ENCODE measurements around the gene PPP2R2B.

Gene PPP2R2B

DNA sequence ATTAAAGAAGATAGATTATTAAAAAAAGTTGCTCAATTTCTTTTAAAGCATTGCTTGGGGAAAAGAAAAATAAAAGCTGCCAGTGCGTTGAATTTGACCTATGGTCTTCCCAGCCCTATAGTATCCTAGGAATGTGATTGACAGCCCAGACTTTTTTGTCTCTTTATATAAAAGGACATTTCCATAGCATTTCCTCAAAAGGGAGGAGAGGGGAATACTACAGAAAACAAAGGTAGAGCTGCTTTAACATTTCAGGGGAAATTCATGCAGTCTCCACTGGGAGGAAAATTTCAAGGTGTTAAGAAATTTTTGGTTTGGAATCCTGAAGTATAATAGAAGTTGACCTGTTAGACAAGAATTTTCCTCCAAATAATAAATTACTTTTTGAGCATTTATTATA is 344.7 kb downstream of the PPP2R2B start:
- DNase-seq = no peak

DNA sequence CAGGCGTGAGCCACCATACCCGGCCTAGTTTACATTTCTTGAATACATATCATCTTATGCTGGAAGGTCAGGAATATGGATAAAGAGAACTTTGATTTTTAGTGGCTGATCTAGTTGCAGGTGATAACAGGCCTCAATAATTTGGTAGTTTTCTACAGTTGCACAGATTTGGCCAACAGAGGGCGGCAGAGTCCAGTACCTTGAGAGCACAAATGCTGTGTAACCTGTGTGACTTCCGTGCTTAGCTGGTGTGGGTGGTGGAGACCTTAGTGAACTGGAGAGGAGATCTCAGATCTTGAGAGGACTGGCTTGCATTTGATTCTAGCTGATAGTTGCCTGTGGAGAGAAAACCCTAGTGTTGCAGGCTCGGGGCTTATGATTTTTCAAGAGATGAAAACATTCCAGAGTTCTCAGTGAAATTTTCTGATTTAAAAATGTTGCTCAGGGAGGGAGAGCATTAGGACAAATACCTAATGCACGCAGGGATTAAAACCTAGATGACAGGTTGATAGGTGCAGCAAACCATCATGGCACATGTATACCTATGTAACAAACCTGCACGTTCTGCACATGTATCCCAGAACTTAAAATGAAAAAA is 345.2 kb downstream of the PPP2R2B start:
- peak; percentile 23 to 66 (median 49) for DNase-seq

Measured in T-helper 1 cell (primary cell).